Body of pancreas (tissue), 4 donors: ENCODE measurements around the gene UGT2A1.

Experiments used
- POLR2A ChIP-seq, 3 donors: fragments of 450-650 bp; IDR thresholded peaks; one replicate each; pipeline ENCODE4 v1.6.1; 2016; ENCODE audit warnings: antibody characterized with exemption in 3 of 3, mild to moderate bottlenecking in 2 of 3
- TF ChIP-seq, protein P1 (sequence below), 7 experiments: fragments of 450-650 bp in 4 of 7; fragments of 200-600 bp in 3 of 7; sonication (generic) in 3 of 7; IDR thresholded peaks; one replicate each; pipeline ENCODE4 v1.5.1; 2016 to 2019; ENCODE audit warnings: antibody characterized with exemption in 7 of 7

DNA sequence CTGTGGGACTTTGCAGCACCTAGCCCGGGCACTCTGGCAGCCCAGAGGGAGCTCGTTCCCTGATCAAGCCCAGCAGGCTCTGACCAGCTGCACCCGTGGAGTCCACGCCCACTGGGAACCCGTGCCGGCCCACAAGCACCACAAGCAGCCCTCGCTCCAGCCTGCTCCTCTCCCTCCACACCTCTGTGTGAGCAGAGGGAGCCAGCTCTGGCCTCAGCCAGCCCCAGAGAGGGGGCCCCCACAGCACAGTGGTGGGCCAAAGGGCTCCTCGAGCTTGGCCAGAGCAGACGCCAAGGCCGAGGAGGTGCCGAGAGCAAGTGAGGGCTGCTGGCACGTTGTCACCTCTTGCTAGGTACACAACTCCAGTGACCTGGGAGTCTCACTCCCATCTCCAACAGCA is 5.1 kb upstream of the UGT2A1 start:
- TF ChIP-seq, protein P1, sequence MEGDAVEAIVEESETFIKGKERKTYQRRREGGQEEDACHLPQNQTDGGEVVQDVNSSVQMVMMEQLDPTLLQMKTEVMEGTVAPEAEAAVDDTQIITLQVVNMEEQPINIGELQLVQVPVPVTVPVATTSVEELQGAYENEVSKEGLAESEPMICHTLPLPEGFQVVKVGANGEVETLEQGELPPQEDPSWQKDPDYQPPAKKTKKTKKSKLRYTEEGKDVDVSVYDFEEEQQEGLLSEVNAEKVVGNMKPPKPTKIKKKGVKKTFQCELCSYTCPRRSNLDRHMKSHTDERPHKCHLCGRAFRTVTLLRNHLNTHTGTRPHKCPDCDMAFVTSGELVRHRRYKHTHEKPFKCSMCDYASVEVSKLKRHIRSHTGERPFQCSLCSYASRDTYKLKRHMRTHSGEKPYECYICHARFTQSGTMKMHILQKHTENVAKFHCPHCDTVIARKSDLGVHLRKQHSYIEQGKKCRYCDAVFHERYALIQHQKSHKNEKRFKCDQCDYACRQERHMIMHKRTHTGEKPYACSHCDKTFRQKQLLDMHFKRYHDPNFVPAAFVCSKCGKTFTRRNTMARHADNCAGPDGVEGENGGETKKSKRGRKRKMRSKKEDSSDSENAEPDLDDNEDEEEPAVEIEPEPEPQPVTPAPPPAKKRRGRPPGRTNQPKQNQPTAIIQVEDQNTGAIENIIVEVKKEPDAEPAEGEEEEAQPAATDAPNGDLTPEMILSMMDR (IDR thresholded peaks at IDR 0.05), result no peak
- TF ChIP-seq POLR2A (IDR thresholded peaks at IDR 0.05), result no peak
